Gastroesophageal sphincter (tissue), 3 donors: ENCODE data around the gene PLEKHG4B.

Experiments
- CTCF ChIP-seq, 4 experiments: fragments of 200-600 bp in 2 of 4; fragments of 450-650 bp in 2 of 4; sonication (generic) in 1 of 4; IDR thresholded peaks; one replicate each; pipeline ENCODE4 v1.5.1; 2017 to 2019; ENCODE audit warnings: antibody characterized with exemption in 4 of 4, mild to moderate bottlenecking in 2 of 4, moderate library complexity in 2 of 4
- POLR2A ChIP-seq, 2 donors: fragments of 450-650 bp; IDR thresholded peaks; one replicate each; pipeline ENCODE4 v1.6.1; 2017; ENCODE audit warnings: antibody characterized with exemption in 2 of 2, mild to moderate bottlenecking in 2 of 2, moderate library complexity in 1 of 2
- POLR2AphosphoS5 ChIP-seq: sonication (generic); formaldehyde crosslinking; IDR thresholded peaks from one replicate; pipeline ENCODE4 v1.6.1; 2017; ENCODE audit warnings: antibody characterized with exemption

- TF ChIP-seq CTCF (IDR thresholded peaks at IDR 0.05) (no peak), POLR2A (IDR thresholded peaks at IDR 0.05) (no peak), POLR2AphosphoS5 (no peak)
These were observed 37.7 kb upstream of the PLEKHG4B start for GRCh38 chr5:54175-54730.
